ENCODE data around the gene SPAG9.
A peak's percentile ranks its signal among the peaks of the same experiment; 100 is the strongest.

SPAG9 gene

GRCh38 chr17:51029568-51030463 lies 90.9 kb downstream of the SPAG9 start:
- DNase-seq (ENCODE audit: low spot score): peak; percentile 32

GRCh38 chr17:51029142-51029541 lies 91.5 kb downstream of the SPAG9 start:
- TF ChIP-seq CTCF (IDR thresholded peaks at IDR 0.05; ENCODE audit: extremely low read depth, missing control alignments): no peak
- DNase-seq (ENCODE audit: low spot score): no peak

More at GRCh38 chr17:51029568-51030463, 90.9 kb downstream of the SPAG9 start:
- TF ChIP-seq CTCF (IDR thresholded peaks at IDR 0.05; ENCODE audit: extremely low read depth, missing control alignments): no peak

GRCh38 chr17:51028176-51028863 lies 92.3 kb downstream of the SPAG9 start:
- no peak for TF ChIP-seq CTCF (IDR thresholded peaks at IDR 0.05; ENCODE audit: extremely low read depth, missing control alignments)
- DNase-seq (ENCODE audit: low spot score): no peak

- TF ChIP-seq CTCF (IDR thresholded peaks at IDR 0.05; ENCODE audit: extremely low read depth, missing control alignments): no peak
- DNase-seq (ENCODE audit: low spot score): no peak
Measured at GRCh38 chr17:51018541-51018940, 102.1 kb downstream of the SPAG9 start.

GRCh38 chr17:51017270-51017669 lies 103.4 kb downstream of the SPAG9 start:
- no peak for TF ChIP-seq CTCF (IDR thresholded peaks at IDR 0.05; ENCODE audit: extremely low read depth, missing control alignments)

GRCh38 chr17:51016099-51016498 lies 104.6 kb downstream of the SPAG9 start:
- no peak for DNase-seq (ENCODE audit: low spot score)
- TF ChIP-seq CTCF (IDR thresholded peaks at IDR 0.05; ENCODE audit: extremely low read depth, missing control alignments): no peak

More at GRCh38 chr17:51017270-51017669, 103.4 kb downstream of the SPAG9 start:
- no peak for DNase-seq (ENCODE audit: low spot score)

GRCh38 chr17:51015145-51015558 lies 105.5 kb downstream of the SPAG9 start:
- TF ChIP-seq CTCF (IDR thresholded peaks at IDR 0.05; ENCODE audit: extremely low read depth, missing control alignments): no peak
- no peak for DNase-seq (ENCODE audit: low spot score)

All from GM20000 (cell line).